K562 (cell line): ENCODE measurements around the gene TTLL9. TPM values are rescaled to one million over a fixed set of nuclear protein-coding genes. Genes with fewer than 3 reads are reported as not detected.

Experiments
- DPF2 ChIP-seq: fragments of 450-650 bp; IDR thresholded peaks from 2 replicates; pipeline ENCODE4 v1.6.1; 2016
- ERF ChIP-seq: fragments of 450-650 bp; formaldehyde crosslinking; IDR thresholded peaks from 2 replicates; pipeline ENCODE4 v1.4.0; 2020; ENCODE audit warnings: mild to moderate bottlenecking, mixed read lengths
- ESRRA ChIP-seq: fragments of 450-650 bp; IDR thresholded peaks from 2 replicates; pipeline ENCODE4 v1.6.1; 2014; ENCODE audit warnings: low read depth, mild to moderate bottlenecking, moderate library complexity, borderline replicate concordance
- FOSL1 ChIP-seq: fragments of 200-800 bp; sonication (Bioruptor generic); conservative IDR thresholded peaks from 2 replicates; pipeline ENCODE4 v1.6.1; 2016; ENCODE audit warnings: missing genetic modification characterization, missing compliant biosample characterization
- HIVEP1 ChIP-seq: fragments of 250-450 bp; sonication (Bioruptor Pico); IDR thresholded peaks from 2 replicates; pipeline ENCODE4 v1.4.0; 2020; ENCODE audit warnings: mild to moderate bottlenecking
- KLF1 ChIP-seq: fragments of 450-650 bp; IDR thresholded peaks from 2 replicates; pipeline ENCODE4 v1.6.1; 2016; ENCODE audit warnings: missing genetic modification characterization, missing compliant biosample characterization
- KLF13 ChIP-seq: fragments of 450-650 bp; IDR thresholded peaks from 2 replicates; pipeline ENCODE4 v1.6.1; 2016; ENCODE audit warnings: missing genetic modification characterization, low read depth, mild to moderate bottlenecking, missing compliant biosample characterization, moderate library complexity, borderline replicate concordance
- MECOM ChIP-seq: fragments of 250-450 bp; sonication (Bioruptor Pico); IDR thresholded peaks from 2 replicates; pipeline ENCODE4 v1.8.0; 2022; ENCODE audit warnings: inconsistent platforms
- MTA2 ChIP-seq: fragments of 450-650 bp; IDR thresholded peaks from 2 replicates; pipeline ENCODE4 v1.6.1; 2016; ENCODE audit warnings: low read depth
- NFIX ChIP-seq: fragments of 250-450 bp; sonication (Bioruptor Pico); IDR thresholded peaks from 2 replicates; pipeline ENCODE4 v1.4.0; 2020; ENCODE audit warnings: low read depth, mild to moderate bottlenecking, moderate library complexity
- PHF21A ChIP-seq: fragments of 450-650 bp; IDR thresholded peaks from 2 replicates; pipeline ENCODE4 v1.6.1; 2017; ENCODE audit warnings: low read depth, borderline replicate concordance
- PHF8 ChIP-seq: fragments of 200-600 bp; sonication (generic); IDR thresholded peaks from 2 replicates; pipeline ENCODE4 v1.6.1; 2012; ENCODE audit warnings: mixed run types, mild to moderate bottlenecking, inconsistent platforms, low read length, moderate library complexity, borderline replicate concordance
- POLR2AphosphoS5 ChIP-seq: IDR thresholded peaks from 2 replicates; pipeline ENCODE4 v1.6.1; 2011; ENCODE audit warnings: mild to moderate bottlenecking, low read depth, low read length, moderate library complexity; ENCODE audit not compliant: control insufficient read depth, insufficient read depth
- SMC3 ChIP-seq: conservative IDR thresholded peaks from 2 replicates; pipeline ENCODE4 v1.6.1; 2011; ENCODE audit warnings: low read depth, low read length, improper control_type of control experiment; ENCODE audit not compliant: insufficient read depth
- SNIP1 ChIP-seq: fragments of 450-650 bp; IDR thresholded peaks from 2 replicates; pipeline ENCODE4 v1.7.1; 2017; ENCODE audit warnings: low read depth, mild to moderate bottlenecking
- TEAD1 ChIP-seq, 2 experiments: fragments of 450-650 bp in 1 of 2; sonication (generic) in 1 of 2; formaldehyde crosslinking; IDR thresholded peaks; 2 replicates each; pipeline versions ENCODE4 v1.4.0 to v1.8.0; 2020 to 2022; ENCODE audit warnings: mild to moderate bottlenecking in 2 of 2, missing genetic modification reagents in 1 of 2
- ZFPM2 ChIP-seq: fragments of 250-450 bp; sonication (Bioruptor Pico); IDR thresholded peaks from 2 replicates; pipeline ENCODE4 v1.5.1; 2022; ENCODE audit warnings: mild to moderate bottlenecking
- ZNF146 ChIP-seq: IDR thresholded peaks from one replicate; pipeline ENCODE4 v1.6.1; 2018; ENCODE audit warnings: missing compliant biosample characterization; ENCODE audit not compliant: unreplicated experiment
- ZNF274 ChIP-seq: IDR thresholded peaks from 2 replicates; pipeline ENCODE4 v1.6.1; 2011; ENCODE audit warnings: low read depth, mild to moderate bottlenecking, low read length, moderate library complexity, borderline replicate concordance
- polyA plus RNA-seq, 8 experiments: library from polyadenylated mRNA; depleted of rRNA in 4 of 8; stranded (reverse) in 5 of 8; unstranded in 3 of 8; fragments of >200 nt; fragmentation: Nextera tagmentation in 2 of 8; fragmentation: Illumina TruSeq in 1 of 8; extraction: Ambion mirVana in 2 of 8; extraction: Trizol in 1 of 8; gene quantifications; 2 replicates each; pipeline versions ENCODE4 v1.2.1 to v1.2.3, GENCODE V29; 2011 to 2014; ENCODE audit warnings: inconsistent platforms in 1 of 8, missing spikeins in 1 of 8
- total RNA-seq, 7 experiments: library from RNA; depleted of rRNA in 6 of 7; stranded (reverse); fragments of >200 nt in 6 of 7; fragmentation: Illumina TruSeq in 2 of 7; extraction: Trizol in 2 of 7; gene quantifications; 2 replicates each; pipeline versions ENCODE4 v1.2.1 to v1.2.3, GENCODE V29; 2011 to 2021; ENCODE audit warnings: low replicate concordance in 1 of 7
- TF ChIP-seq, protein P1 (sequence below), 2 experiments: fragments of 450-650 bp; IDR thresholded peaks; 2 replicates each; pipeline ENCODE4 v1.6.1; 2016
- TF ChIP-seq, protein P2 (sequence below): fragments of 250-450 bp; sonication (Bioruptor Pico); IDR thresholded peaks from 2 replicates; pipeline ENCODE4 v1.5.0; 2021
- TF ChIP-seq, protein P3 (sequence below): fragments of 450-650 bp; IDR thresholded peaks from 2 replicates; pipeline ENCODE4 v1.6.1; 2016; ENCODE audit warnings: antibody characterized with exemption
- TF ChIP-seq, protein P4 (sequence below): fragments of 450-650 bp; formaldehyde crosslinking; IDR thresholded peaks from 2 replicates; pipeline ENCODE4 v1.4.0; 2020; ENCODE audit warnings: mild to moderate bottlenecking, moderate library complexity

TTLL9 gene
- total and polyA plus RNA-seq, 9 of the 15 experiments (the other 6 are each of a cell fraction or from before 2014, with no cell fraction given) = 0.06 to 0.07 TPM; not detected in 7

DNA sequence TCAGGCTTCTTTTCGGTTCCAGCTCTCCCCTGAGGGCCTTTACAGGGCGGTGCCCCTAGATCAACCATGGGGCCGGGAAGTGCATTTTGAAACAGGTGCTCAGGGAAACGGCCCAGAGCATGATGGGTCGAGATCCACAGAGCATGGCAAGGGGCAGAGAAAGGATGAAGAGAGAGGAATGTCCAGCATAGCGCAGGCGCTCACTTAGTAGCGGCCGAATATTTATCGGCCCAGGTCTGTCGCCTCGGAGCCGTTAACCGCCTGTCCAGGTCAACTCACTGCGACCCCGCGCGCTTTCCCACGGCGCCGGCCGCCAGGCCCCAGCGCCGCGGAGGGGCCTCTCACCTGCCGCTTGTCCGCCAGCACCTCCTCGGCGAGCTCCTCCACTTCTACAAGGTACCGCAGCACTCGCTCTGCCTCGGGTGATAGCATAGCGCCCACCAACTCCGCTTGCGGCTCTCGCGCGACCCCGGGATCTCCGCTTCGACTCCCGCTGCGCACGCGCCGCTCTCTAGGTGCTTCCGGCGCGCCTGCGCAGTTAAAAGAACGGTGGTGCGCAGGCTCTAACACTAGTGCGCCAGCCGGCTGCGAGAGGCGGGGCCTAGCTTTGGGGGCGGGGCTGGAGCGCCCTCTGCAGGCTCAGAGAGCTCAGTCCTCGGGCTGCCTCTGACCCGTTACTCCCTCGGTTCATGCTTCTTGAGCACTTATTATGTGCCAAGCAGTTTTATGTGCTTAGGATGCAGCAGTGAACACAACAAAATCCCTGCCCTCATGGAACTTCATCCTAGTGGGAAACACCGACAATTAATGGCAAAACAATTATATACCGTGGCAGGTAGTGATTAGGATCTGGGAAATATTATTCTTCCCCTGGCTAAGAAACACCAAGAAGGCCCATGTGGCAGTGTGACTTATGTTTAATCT lies 81.4 kb downstream of the TTLL9 start, which contains the start of gene PDRG1 (continued):
- peak; percentile 93 for TF ChIP-seq ESRRA
- no peak for TF ChIP-seq TEAD1 (CRISPR knock-in tag; IDR thresholded peaks at IDR 0.05)
- no peak for TF ChIP-seq MECOM (CRISPR knock-in tag)
- TF ChIP-seq, protein P1, sequence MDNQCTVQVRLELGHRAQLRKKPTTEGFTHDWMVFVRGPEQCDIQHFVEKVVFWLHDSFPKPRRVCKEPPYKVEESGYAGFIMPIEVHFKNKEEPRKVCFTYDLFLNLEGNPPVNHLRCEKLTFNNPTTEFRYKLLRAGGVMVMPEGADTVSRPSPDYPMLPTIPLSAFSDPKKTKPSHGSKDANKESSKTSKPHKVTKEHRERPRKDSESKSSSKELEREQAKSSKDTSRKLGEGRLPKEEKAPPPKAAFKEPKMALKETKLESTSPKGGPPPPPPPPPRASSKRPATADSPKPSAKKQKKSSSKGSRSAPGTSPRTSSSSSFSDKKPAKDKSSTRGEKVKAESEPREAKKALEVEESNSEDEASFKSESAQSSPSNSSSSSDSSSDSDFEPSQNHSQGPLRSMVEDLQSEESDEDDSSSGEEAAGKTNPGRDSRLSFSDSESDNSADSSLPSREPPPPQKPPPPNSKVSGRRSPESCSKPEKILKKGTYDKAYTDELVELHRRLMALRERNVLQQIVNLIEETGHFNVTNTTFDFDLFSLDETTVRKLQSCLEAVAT (IDR thresholded peaks at IDR 0.05) = no peak
- no peak for TF ChIP-seq ZNF274
- no peak for TF ChIP-seq FOSL1 (tag)
- no peak for TF ChIP-seq ZFPM2 (CRISPR knock-in tag)
- no peak for TF ChIP-seq ZNF146 (CRISPR knock-in tag)
- TF ChIP-seq ERF = peak; percentile 92
- TF ChIP-seq MTA2 = no peak
- TF ChIP-seq SNIP1 = no peak
- peak; percentile 33; the same call in 1 of the 2 replicates for TF ChIP-seq KLF1 (tag)
- TF ChIP-seq KLF13 = no peak
- TF ChIP-seq HIVEP1 (CRISPR knock-in tag) = no peak
- peak; percentile 92 for TF ChIP-seq SMC3
- TF ChIP-seq PHF21A = no peak
- TF ChIP-seq POLR2AphosphoS5 = peak; percentile 69
- TF ChIP-seq, protein P2, sequence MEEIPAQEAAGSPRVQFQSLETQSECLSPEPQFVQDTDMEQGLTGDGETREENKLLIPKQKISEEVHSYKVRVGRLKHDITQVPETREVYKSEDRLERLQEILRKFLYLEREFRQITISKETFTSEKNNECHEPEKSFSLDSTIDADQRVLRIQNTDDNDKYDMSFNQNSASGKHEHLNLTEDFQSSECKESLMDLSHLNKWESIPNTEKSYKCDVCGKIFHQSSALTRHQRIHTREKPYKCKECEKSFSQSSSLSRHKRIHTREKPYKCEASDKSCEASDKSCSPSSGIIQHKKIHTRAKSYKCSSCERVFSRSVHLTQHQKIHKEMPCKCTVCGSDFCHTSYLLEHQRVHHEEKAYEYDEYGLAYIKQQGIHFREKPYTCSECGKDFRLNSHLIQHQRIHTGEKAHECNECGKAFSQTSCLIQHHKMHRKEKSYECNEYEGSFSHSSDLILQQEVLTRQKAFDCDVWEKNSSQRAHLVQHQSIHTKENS (CRISPR knock-in tag) = no peak
- TF ChIP-seq, protein P3, sequence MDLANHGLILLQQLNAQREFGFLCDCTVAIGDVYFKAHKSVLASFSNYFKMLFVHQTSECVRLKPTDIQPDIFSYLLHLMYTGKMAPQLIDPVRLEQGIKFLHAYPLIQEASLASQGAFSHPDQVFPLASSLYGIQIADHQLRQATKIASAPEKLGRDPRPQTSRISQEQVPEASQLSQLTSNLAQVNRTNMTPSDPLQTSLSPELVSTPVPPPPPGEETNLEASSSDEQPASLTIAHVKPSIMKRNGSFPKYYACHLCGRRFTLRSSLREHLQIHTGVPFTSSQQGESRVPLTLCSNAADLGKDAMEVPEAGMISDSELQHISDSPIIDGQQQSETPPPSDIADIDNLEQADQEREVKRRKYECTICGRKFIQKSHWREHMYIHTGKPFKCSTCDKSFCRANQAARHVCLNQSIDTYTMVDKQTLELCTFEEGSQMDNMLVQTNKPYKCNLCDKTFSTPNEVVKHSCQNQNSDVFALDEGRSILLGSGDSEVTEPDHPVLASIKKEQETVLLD = peak; percentile 99
- no peak for TF ChIP-seq NFIX
- peak; percentile 90; the same call in 1 of the 2 replicates for TF ChIP-seq PHF8
- TF ChIP-seq DPF2 = no peak
- TF ChIP-seq, protein P4, sequence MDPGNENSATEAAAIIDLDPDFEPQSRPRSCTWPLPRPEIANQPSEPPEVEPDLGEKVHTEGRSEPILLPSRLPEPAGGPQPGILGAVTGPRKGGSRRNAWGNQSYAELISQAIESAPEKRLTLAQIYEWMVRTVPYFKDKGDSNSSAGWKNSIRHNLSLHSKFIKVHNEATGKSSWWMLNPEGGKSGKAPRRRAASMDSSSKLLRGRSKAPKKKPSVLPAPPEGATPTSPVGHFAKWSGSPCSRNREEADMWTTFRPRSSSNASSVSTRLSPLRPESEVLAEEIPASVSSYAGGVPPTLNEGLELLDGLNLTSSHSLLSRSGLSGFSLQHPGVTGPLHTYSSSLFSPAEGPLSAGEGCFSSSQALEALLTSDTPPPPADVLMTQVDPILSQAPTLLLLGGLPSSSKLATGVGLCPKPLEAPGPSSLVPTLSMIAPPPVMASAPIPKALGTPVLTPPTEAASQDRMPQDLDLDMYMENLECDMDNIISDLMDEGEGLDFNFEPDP (CRISPR knock-in tag) = no peak
